ENCODE measurements around the gene ADH1C. TPM values are rescaled to one million over a fixed set of nuclear protein-coding genes. Genes with fewer than 3 reads are reported as not detected.

Gene ADH1C
- total RNA-seq, 1 donor from 2014 or later, result not detected

DNA sequence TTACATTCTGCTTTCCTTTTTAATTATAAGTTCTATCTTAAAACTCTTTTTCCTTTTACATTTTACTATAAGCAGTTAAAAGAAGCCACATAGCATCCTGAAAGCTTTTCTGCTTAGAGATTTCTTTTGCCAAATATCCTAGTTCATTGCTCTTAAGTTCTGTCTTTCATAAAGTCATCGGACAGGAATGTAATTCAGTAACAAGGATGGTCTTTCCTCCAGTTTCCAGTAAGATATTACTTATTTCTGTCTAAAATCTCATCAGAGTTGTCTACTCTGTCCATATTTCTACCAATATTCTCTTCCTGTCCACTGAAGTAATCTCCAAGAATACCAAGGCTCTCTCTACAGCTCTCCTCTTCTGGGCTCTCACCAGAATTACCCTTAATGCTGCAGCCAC is 37.5 kb upstream of the ADH1C start:
- TF ChIP-seq, protein P1, sequence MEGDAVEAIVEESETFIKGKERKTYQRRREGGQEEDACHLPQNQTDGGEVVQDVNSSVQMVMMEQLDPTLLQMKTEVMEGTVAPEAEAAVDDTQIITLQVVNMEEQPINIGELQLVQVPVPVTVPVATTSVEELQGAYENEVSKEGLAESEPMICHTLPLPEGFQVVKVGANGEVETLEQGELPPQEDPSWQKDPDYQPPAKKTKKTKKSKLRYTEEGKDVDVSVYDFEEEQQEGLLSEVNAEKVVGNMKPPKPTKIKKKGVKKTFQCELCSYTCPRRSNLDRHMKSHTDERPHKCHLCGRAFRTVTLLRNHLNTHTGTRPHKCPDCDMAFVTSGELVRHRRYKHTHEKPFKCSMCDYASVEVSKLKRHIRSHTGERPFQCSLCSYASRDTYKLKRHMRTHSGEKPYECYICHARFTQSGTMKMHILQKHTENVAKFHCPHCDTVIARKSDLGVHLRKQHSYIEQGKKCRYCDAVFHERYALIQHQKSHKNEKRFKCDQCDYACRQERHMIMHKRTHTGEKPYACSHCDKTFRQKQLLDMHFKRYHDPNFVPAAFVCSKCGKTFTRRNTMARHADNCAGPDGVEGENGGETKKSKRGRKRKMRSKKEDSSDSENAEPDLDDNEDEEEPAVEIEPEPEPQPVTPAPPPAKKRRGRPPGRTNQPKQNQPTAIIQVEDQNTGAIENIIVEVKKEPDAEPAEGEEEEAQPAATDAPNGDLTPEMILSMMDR (conservative IDR thresholded peaks at IDR 0.05), result no peak
- Mint-ChIP-seq H3K9me3 (peaks cover 6% of the 10 kb centered on the region), H3K4me3 (no peak overlapping the region), H3K27me3 (ENCODE audit: low read depth) (no peaks in the 10 kb centered on the region), H3K4me1 (no peaks in the 10 kb centered on the region), H3K27ac (ENCODE audit: unreplicated experiment) (no peak overlapping the region), H3K36me3 (ENCODE audit: low read depth) (no peaks in the 10 kb centered on the region)
- no peak for DNase-seq (ENCODE audit: low read depth, low spot score)

DNA sequence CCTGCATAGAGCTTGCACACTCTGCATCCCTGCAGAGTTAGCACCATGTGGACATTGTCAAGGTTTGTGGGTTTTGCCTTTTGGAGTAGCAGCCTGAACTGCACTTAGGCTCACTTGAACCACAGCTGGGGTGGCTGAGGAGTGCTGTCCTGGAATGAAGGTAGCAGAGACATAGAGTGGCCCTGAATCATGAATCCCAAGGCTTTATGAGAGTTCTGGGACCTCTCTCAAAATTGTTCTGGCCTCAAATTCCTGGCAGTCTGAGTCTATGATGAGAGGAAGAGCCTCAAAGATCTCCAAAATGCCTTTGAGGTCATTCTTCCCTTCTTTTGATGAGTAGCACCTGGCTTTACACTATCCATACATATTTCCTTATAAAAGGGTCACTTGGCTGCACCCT is 37.1 kb upstream of the ADH1C start:
- no peaks in the 10 kb centered on the region for H3K36me3 Mint-ChIP-seq (ENCODE audit: low read depth)
- H3K4me1 Mint-ChIP-seq, result no peaks in the 10 kb centered on the region
- DNase-seq (ENCODE audit: low read depth, low spot score), result no peak
- TF ChIP-seq, protein P1 (conservative IDR thresholded peaks at IDR 0.05), result no peak
- H3K9me3 Mint-ChIP-seq, result peaks cover 6% of the 10 kb centered on the region
- H3K27me3 Mint-ChIP-seq (ENCODE audit: low read depth), result no peaks in the 10 kb centered on the region
- H3K4me3 Mint-ChIP-seq, result no peak overlapping the region
- no peak overlapping the region for H3K27ac Mint-ChIP-seq (ENCODE audit: unreplicated experiment)

DNA sequence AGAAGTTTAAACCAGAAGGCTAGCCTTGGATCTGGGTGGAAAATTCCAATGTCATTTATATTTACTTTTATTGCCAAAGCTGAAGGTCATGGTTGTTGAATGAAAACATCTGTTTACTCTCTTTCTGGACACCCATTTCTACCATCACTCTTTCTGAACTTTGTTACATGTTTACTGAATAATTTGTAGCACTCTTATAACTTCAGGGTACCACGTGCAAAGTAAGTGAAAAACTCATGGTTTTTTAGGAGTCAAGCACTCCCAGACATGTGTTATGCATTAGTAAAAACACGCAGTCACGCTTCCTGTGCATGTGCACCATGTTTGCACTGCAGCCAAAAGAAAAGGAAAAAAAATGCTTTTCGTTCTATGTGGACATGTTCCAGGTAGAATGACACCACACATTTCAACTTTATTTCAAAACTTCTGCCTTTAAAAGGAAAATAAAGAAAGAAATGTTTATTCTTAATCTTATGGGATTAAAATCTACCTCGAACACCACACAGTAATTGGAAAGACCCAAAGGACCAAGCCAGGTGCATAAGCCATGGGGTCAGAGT is 31.4 kb upstream of the ADH1C start:
- no peaks in the 10 kb centered on the region for H3K4me1 Mint-ChIP-seq
- no peaks in the 10 kb centered on the region for H3K9me3 Mint-ChIP-seq
- TF ChIP-seq, protein P1 (conservative IDR thresholded peaks at IDR 0.05), result no peak
- H3K36me3 Mint-ChIP-seq (ENCODE audit: low read depth), result no peaks in the 10 kb centered on the region
- no peak overlapping the region for H3K27ac Mint-ChIP-seq (ENCODE audit: unreplicated experiment)
- H3K27me3 Mint-ChIP-seq (ENCODE audit: low read depth), result no peaks in the 10 kb centered on the region
- no peak for DNase-seq (ENCODE audit: low read depth, low spot score)
- no peak overlapping the region for H3K4me3 Mint-ChIP-seq

DNA sequence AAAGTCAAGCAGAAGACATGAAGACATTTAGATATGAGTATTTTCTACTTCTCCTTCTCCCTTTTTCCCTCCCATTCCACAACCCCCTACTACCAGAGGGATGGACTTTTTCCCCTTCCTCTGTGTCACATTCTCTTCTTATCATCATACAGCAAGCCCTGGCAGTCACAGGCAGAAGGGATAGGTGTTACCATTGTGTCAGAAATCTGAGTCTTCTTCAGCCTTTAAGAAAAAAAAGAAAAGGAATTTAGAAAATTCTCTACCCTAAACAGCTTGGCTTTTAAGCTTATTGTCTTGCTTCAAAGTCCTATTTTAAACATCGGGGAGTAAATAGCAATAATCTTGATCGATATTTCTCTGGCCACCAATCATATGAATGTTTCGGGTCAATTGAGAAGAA is 30.9 kb upstream of the ADH1C start:
- Mint-ChIP-seq H3K27me3 (ENCODE audit: low read depth) (no peaks in the 10 kb centered on the region), H3K9me3 (no peaks in the 10 kb centered on the region), H3K36me3 (ENCODE audit: low read depth) (no peaks in the 10 kb centered on the region), H3K4me3 (no peak overlapping the region), H3K27ac (ENCODE audit: unreplicated experiment) (no peak overlapping the region), H3K4me1 (no peaks in the 10 kb centered on the region)
- no peak for DNase-seq (ENCODE audit: low read depth, low spot score)
- TF ChIP-seq, protein P1 (conservative IDR thresholded peaks at IDR 0.05), result no peak

DNA sequence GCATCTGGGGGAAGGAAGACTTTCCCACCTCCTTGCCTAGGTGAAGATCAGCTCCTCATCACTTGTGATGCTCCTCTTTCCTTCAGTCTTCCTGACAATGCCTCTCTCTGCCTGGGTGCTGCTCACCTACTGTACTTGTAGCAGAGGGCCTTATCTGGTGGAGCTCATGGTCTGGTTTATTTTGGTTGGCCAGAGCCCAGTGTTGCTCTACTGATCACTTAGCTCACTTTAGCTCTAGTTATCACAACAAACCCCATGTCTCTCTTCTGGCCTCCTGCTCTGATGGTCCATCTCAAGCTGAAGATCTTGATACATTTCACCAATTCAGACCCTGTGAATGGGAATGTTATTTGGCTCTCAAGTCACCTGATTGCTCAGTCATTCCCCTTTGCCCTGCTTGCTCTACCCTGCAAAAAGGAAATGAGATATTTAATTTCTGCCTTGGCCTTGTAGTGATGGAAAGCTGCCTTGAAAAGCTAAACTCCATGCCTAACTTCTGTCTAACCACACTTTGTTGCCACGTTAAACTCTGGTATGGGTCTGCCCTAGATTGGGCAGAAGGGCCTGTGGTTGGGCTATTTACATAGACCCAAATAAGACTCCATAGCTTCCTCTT is 30.3 kb upstream of the ADH1C start:
- H3K27me3 Mint-ChIP-seq (ENCODE audit: low read depth), result no peaks in the 10 kb centered on the region
- TF ChIP-seq, protein P1 (conservative IDR thresholded peaks at IDR 0.05), result no peak
- H3K4me3 Mint-ChIP-seq, result no peak overlapping the region
- DNase-seq (ENCODE audit: low read depth, low spot score), result no peak
- no peaks in the 10 kb centered on the region for H3K36me3 Mint-ChIP-seq (ENCODE audit: low read depth)
- no peaks in the 10 kb centered on the region for H3K4me1 Mint-ChIP-seq
- H3K27ac Mint-ChIP-seq (ENCODE audit: unreplicated experiment), result no peak overlapping the region
- H3K9me3 Mint-ChIP-seq, result no peaks in the 10 kb centered on the region
